H1 (cell line): ENCODE measurements around the gene TP73. TPM values are rescaled to one million over a fixed set of nuclear protein-coding genes. Genes with fewer than 3 reads are reported as not detected.

Source experiments
- CTCF ChIA-PET: fragments of 300-600 bp; sonication (Branson Sonifier 250); formaldehyde crosslinking; loops from one replicate; lab custom pipeline; 2021; ENCODE audit not compliant: partially characterized antibody; lab: Charles Lee
- POLR2A ChIA-PET: fragments of 300-600 bp; sonication (Branson Sonifier 250); formaldehyde crosslinking; loops from one replicate; lab custom pipeline; 2021; ENCODE audit warnings: inconsistent platforms; ENCODE audit not compliant: partially characterized antibody; lab: Charles Lee
- DNase-seq, 2 experiments: peaks; one replicate each; pipeline versions ENCODE4 v3.0.0 to v3.0.0-alpha.2; 2010 to 2022; ENCODE audit warnings: low spot score in 2 of 2, low read depth in 1 of 2, mixed read lengths in 1 of 2
- FAIRE-seq: peaks from 2 replicates; lab custom pipeline; 2011; peaks lifted over from hg19 to GRCh38; lab: Jason Lieb, UNC
- H2AFZ ChIP-seq: 2 replicates; pipeline ENCODE4 v1.8.1; 2012; ENCODE audit warnings: low read length, inconsistent platforms
- H2AK5ac ChIP-seq: 2 replicates; pipeline ENCODE4 v1.6.1; 2013; ENCODE audit warnings: low read depth, low read length
- H2BK120ac ChIP-seq: replicated peaks from 2 replicates; pipeline ENCODE3; 2013; ENCODE audit warnings: low read depth, low read length, inconsistent platforms
- H2BK12ac ChIP-seq: 2 replicates; pipeline ENCODE4 v1.6.1; 2013; ENCODE audit warnings: low read depth, low read length
- H2BK15ac ChIP-seq: 2 replicates; pipeline ENCODE4 v1.6.1; 2013; ENCODE audit warnings: low read length
- H2BK20ac ChIP-seq: 2 replicates; pipeline ENCODE4 v1.6.1; 2013; ENCODE audit warnings: low read length
- H2BK5ac ChIP-seq: 2 replicates; pipeline ENCODE4 v1.6.1; 2013; ENCODE audit warnings: low read depth, low read length
- H3K14ac ChIP-seq: 2 replicates; pipeline ENCODE4 v1.6.1; 2013; ENCODE audit warnings: inconsistent platforms; ENCODE audit not compliant: insufficient read length
- H3K18ac ChIP-seq: 2 replicates; pipeline ENCODE4 v1.6.1; 2013; ENCODE audit warnings: low read length; ENCODE audit errors: extremely low read depth
- H3K23ac ChIP-seq: 2 replicates; pipeline ENCODE4 v1.6.1; 2013; ENCODE audit warnings: inconsistent platforms; ENCODE audit not compliant: insufficient read length
- H3K23me2 ChIP-seq: 2 replicates; pipeline ENCODE4 v1.6.1; 2013; ENCODE audit warnings: low read depth, low read length
- H3K27ac ChIP-seq: 2 replicates; pipeline ENCODE4 v1.6.1; 2011; ENCODE audit warnings: low read depth, low read length, inconsistent platforms
- H3K27me3 ChIP-seq, 4 experiments: replicated peaks in 1 of 4; 1 replicate in 1 of 4; 2 replicates in 3 of 4; pipeline versions ENCODE4 v1.6.1 to v1.8.1; 2011 to 2013; ENCODE audit warnings: low read length in 3 of 4, mild to moderate bottlenecking in 3 of 4, inconsistent platforms in 2 of 4, mixed read lengths in 2 of 4, moderate library complexity in 1 of 4; ENCODE audit not compliant: control insufficient read depth in 3 of 4, insufficient read depth in 3 of 4; ENCODE audit errors: extremely low read depth in 1 of 4
- H3K36me3 ChIP-seq, 4 experiments: 2 replicates each; pipeline versions ENCODE4 v1.6.1 to v1.8.1; 2011 to 2013; ENCODE audit warnings: mild to moderate bottlenecking in 4 of 4, low read length in 3 of 4, moderate library complexity in 2 of 4, control low read depth in 1 of 4, inconsistent platforms in 1 of 4; ENCODE audit not compliant: insufficient read depth in 4 of 4, control insufficient read depth in 2 of 4
- H3K4ac ChIP-seq: replicated peaks from 2 replicates; pipeline ENCODE3; 2013; ENCODE audit warnings: low read length, low read depth, mixed read lengths, inconsistent platforms; ENCODE audit not compliant: insufficient read length
- H3K4me1 ChIP-seq, 4 experiments: replicated peaks in 1 of 4; 1 replicate in 1 of 4; 2 replicates in 3 of 4; pipeline versions ENCODE4 v1.6.1 to v1.8.1; 2011 to 2013; ENCODE audit warnings: low read length in 3 of 4, inconsistent platforms in 2 of 4, mixed read lengths in 1 of 4; ENCODE audit not compliant: insufficient read depth in 4 of 4, control insufficient read depth in 3 of 4
- H3K4me2 ChIP-seq, 2 experiments: 2 replicates each; pipeline versions ENCODE4 v1.6.1 to v1.8.1; 2011 to 2013; ENCODE audit warnings: low read depth in 2 of 2, low read length in 2 of 2, control low read depth in 1 of 2, inconsistent platforms in 1 of 2, mild to moderate bottlenecking in 1 of 2; ENCODE audit not compliant: insufficient read depth in 1 of 2
- H3K4me3 ChIP-seq, 4 experiments: fragments of 200-600, 300-600 bp in 1 of 4; sonication (generic), shearing (Covaris generic), sonication (Bioruptor Twin) in 1 of 4; 2 replicates each; pipeline versions ENCODE4 v1.5.1 to v1.8.1; 2011 to 2016; ENCODE audit warnings: low read length in 4 of 4, low read depth in 3 of 4, control low read depth in 2 of 4, inconsistent platforms in 2 of 4, mild to moderate bottlenecking in 2 of 4, mixed read lengths in 1 of 4, moderate library complexity in 1 of 4; ENCODE audit not compliant: insufficient read depth in 2 of 4; ENCODE audit errors: extremely low read depth in 1 of 4
- H3K56ac ChIP-seq: replicated peaks from 2 replicates; pipeline ENCODE3; 2013; ENCODE audit warnings: low read depth, mild to moderate bottlenecking, mixed read lengths, low read length, inconsistent platforms; ENCODE audit not compliant: insufficient read length
- H3K79me1 ChIP-seq: 2 replicates; pipeline ENCODE4 v1.6.1; 2013; ENCODE audit warnings: low read depth, low read length, control low read depth
- H3K79me2 ChIP-seq, 2 experiments: 2 replicates each; pipeline versions ENCODE4 v1.6.1 to v1.8.1; 2012 to 2013; ENCODE audit warnings: low read length in 2 of 2, mild to moderate bottlenecking in 2 of 2, inconsistent platforms in 1 of 2; ENCODE audit not compliant: insufficient read depth in 2 of 2, control insufficient read depth in 1 of 2
- H3K9ac ChIP-seq, 4 experiments: replicated peaks in 1 of 4; 1 replicate in 1 of 4; 2 replicates in 3 of 4; pipeline versions ENCODE4 v1.6.1 to v1.8.1; 2011 to 2013; ENCODE audit warnings: low read depth in 3 of 4, low read length in 3 of 4, control low read depth in 2 of 4, mild to moderate bottlenecking in 2 of 4, moderate library complexity in 2 of 4, inconsistent platforms in 1 of 4; ENCODE audit errors: extremely low read depth in 1 of 4
- H3K9me3 ChIP-seq, 2 experiments: 2 replicates each; pipeline versions ENCODE4 v1.6.1 to v1.8.1; 2012 to 2013; ENCODE audit warnings: mild to moderate bottlenecking in 2 of 2, moderate library complexity in 2 of 2, control low read depth in 1 of 2, inconsistent platforms in 1 of 2, low read depth in 1 of 2, low read length in 1 of 2, mixed read lengths in 1 of 2; ENCODE audit not compliant: insufficient read depth in 2 of 2
- H4K20me1 ChIP-seq, 2 experiments: replicated peaks in 1 of 2; 2 replicates each; pipeline versions ENCODE3 to v1.8.1; 2011 to 2013; ENCODE audit warnings: inconsistent platforms in 2 of 2, low read length in 2 of 2, mild to moderate bottlenecking in 1 of 2; ENCODE audit not compliant: insufficient read depth in 2 of 2, control insufficient read depth in 1 of 2
- H4K5ac ChIP-seq: 2 replicates; pipeline ENCODE4 v1.6.1; 2013; ENCODE audit warnings: low read length, low read depth, mixed read lengths, inconsistent platforms; ENCODE audit not compliant: insufficient read length
- H4K8ac ChIP-seq: 2 replicates; pipeline ENCODE4 v1.8.0; 2013; ENCODE audit warnings: mild to moderate bottlenecking, moderate library complexity, low read length, inconsistent platforms; ENCODE audit not compliant: insufficient read depth; ENCODE audit errors: extremely low read depth
- H4K91ac ChIP-seq: replicated peaks from 2 replicates; pipeline ENCODE3; 2013; ENCODE audit warnings: low read length, mixed read lengths, inconsistent platforms; ENCODE audit not compliant: insufficient read length
- BCL11A ChIP-seq, 2 experiments: IDR thresholded peaks; one replicate each; pipeline ENCODE4 v1.6.1; 2011; ENCODE audit warnings: low read depth in 2 of 2, low read length in 2 of 2, mild to moderate bottlenecking in 2 of 2
- CHD1 ChIP-seq: IDR thresholded peaks from 2 replicates; pipeline ENCODE4 v1.6.1; 2012; ENCODE audit warnings: low read depth, low read length, improper control_type of control experiment
- CTBP2 ChIP-seq: IDR thresholded peaks from 2 replicates; pipeline ENCODE4 v1.7.0; 2011; ENCODE audit warnings: borderline replicate concordance, mild to moderate bottlenecking, moderate library complexity, mixed read lengths, low read length; ENCODE audit not compliant: insufficient read depth, insufficient read length
- GABPA ChIP-seq: IDR thresholded peaks from 2 replicates; pipeline ENCODE4 v1.6.1; 2011; ENCODE audit warnings: mild to moderate bottlenecking, low read length, moderate library complexity, borderline replicate concordance; ENCODE audit not compliant: insufficient read depth
- GTF2F1 ChIP-seq: IDR thresholded peaks from 2 replicates; pipeline ENCODE4 v1.6.1; 2012; ENCODE audit warnings: low read depth, low read length, improper control_type of control experiment, borderline replicate concordance
- HDAC2 ChIP-seq, 2 experiments: fragments of 300-600 bp in 1 of 2; sonication (generic) in 1 of 2; IDR thresholded peaks; 2 replicates each; pipeline ENCODE4 v1.6.1; 2011 to 2012; ENCODE audit warnings: low read depth in 2 of 2, low read length in 2 of 2, mild to moderate bottlenecking in 2 of 2, moderate library complexity in 2 of 2, borderline replicate concordance in 1 of 2, inconsistent platforms in 1 of 2
- KDM4A ChIP-seq: IDR thresholded peaks from one replicate; pipeline ENCODE4 v1.7.1; 2012; ENCODE audit warnings: low read depth, mild to moderate bottlenecking, moderate library complexity, low read length, inconsistent platforms; ENCODE audit not compliant: severe bottlenecking
- RBBP5 ChIP-seq: IDR thresholded peaks from 2 replicates; pipeline ENCODE4 v1.7.1; 2012; ENCODE audit warnings: low read depth, mild to moderate bottlenecking, inconsistent platforms, low read length, moderate library complexity, borderline replicate concordance
- SP2 ChIP-seq: IDR thresholded peaks from 2 replicates; pipeline ENCODE4 v1.6.1; 2012; ENCODE audit warnings: mild to moderate bottlenecking, low read length, inconsistent platforms
- SUZ12 ChIP-seq: fragments of 200-600 bp; sonication (generic); IDR thresholded peaks from 2 replicates; pipeline ENCODE4 v1.6.1; 2012; ENCODE audit warnings: mild to moderate bottlenecking, inconsistent platforms, low read length, moderate library complexity, mixed read lengths
- TCF12 ChIP-seq: IDR thresholded peaks from 2 replicates; pipeline ENCODE4 v1.6.1; 2011; ENCODE audit warnings: low read depth, mild to moderate bottlenecking, low read length
- USF2 ChIP-seq: IDR thresholded peaks from 2 replicates; pipeline ENCODE4 v1.6.1; 2011; ENCODE audit warnings: low read length, improper control_type of control experiment
- WGBS, 2 experiments: shearing (Covaris generic) in 1 of 2; methylation state at CpG; one replicate each; pipeline versions ENCODE4 v1.1.6 to v1.1.7; 2013 to 2015; ENCODE audit warnings: low lambda C conversion rate in 2 of 2, mixed read lengths in 2 of 2, inconsistent platforms in 1 of 2, low coverage in 1 of 2, missing lambda C conversion rate in 1 of 2; ENCODE audit not compliant: insufficient replicate concordance in 2 of 2, insufficient coverage in 1 of 2, insufficient read length in 1 of 2; ENCODE audit errors: extremely low coverage in 1 of 2, missing lambda C conversion rate in 1 of 2; 5-methylcytosine and 5-hydroxymethylcytosine counted together
- polyA plus RNA-seq, 7 experiments: library from polyadenylated mRNA; depleted of rRNA in 3 of 7; stranded (reverse) in 5 of 7; unstranded in 2 of 7; fragments of >200 nt in 5 of 7; fragments of 200-250 nt in 2 of 7; gene quantifications; 1 replicate in 5 of 7; 2 replicates in 1 of 7; 4 replicates in 1 of 7; pipeline versions ENCODE4 v1.2.1 to v1.2.3, GENCODE V29; 2011 to 2013; ENCODE audit warnings: missing spikeins in 2 of 7, mixed read lengths in 2 of 7
- total RNA-seq: library from RNA; stranded (reverse); fragmentation: NEBNext Ultra II Directional; extraction: Animal tissue kit (Norgen Biotek cat#: 25700); gene quantifications from 2 replicates; pipeline ENCODE4 v1.2.1, GENCODE V29; 2021

The TP73 gene
- total and polyA plus RNA-seq, 2 of the 8 experiments (the other 6 are each of a cell fraction or from before 2014, with no cell fraction given): 2.6 to 3.1 TPM

- no peak overlapping the region for H3K4ac ChIP-seq
- no peak overlapping the region for H3K9ac ChIP-seq
- 95% methylated on average over 15 of the region's 16 CpGs; no CpG with 5 or more reads in 1 of the 2 experiments for WGBS, 2 experiments
- H4K91ac ChIP-seq: no peak overlapping the region
- no peaks in the 10 kb centered on the region for H3K79me2 ChIP-seq
- no peak overlapping the region for H2BK20ac ChIP-seq
- no peak overlapping the region for H2AFZ ChIP-seq
- no peak overlapping the region for H3K4me3 ChIP-seq
- no peak overlapping the region for H4K8ac ChIP-seq
- no peak overlapping the region for H3K14ac ChIP-seq
- H3K27ac ChIP-seq: no peak overlapping the region
- H2BK5ac ChIP-seq: no peak overlapping the region
- ChIA-PET POLR2A (interaction anchor here (0.5 to 2.6 kb wide), 12 partner anchors 11 to 111 kb away, joined by 3 to 12 read pairs (median 4); no protein-coding TSS in a partner anchor), CTCF (interaction anchor here (1.1 to 3.6 kb wide), 5 partner anchors 10 to 144 kb away, joined by 3 to 17 read pairs (median 5); no protein-coding TSS in a partner anchor)
- no peak overlapping the region for H2BK15ac ChIP-seq
- peaks cover 0 to 19% (median 13%) of the 10 kb centered on the region in 4 experiments; a peak in 5 of 7 replicates for H3K4me1 ChIP-seq
- no peak overlapping the region for H3K18ac ChIP-seq
- H3K36me3 ChIP-seq: peaks cover 5 to 28% (median 22%) of the 10 kb centered on the region in 4 experiments; a peak in 7 of 8 replicates
- no peak for DNase-seq
- no peak overlapping the region for H4K5ac ChIP-seq
- no peaks in the 10 kb centered on the region for H3K9me3 ChIP-seq
- no peaks in the 10 kb centered on the region; the same call in 1 of the 2 replicates for H3K23me2 ChIP-seq
- peaks cover 0 to 9% of the 10 kb centered on the region in 2 experiments for H4K20me1 ChIP-seq
- no peak overlapping the region for H3K56ac ChIP-seq
- no peaks in the 10 kb centered on the region; the same call in 1 of the 2 replicates for H3K79me1 ChIP-seq
- H2BK12ac ChIP-seq: no peak overlapping the region
- H3K23ac ChIP-seq: no peak overlapping the region
- no peak overlapping the region for H2BK120ac ChIP-seq
- H3K27me3 ChIP-seq: no peaks in the 10 kb centered on the region; a peak in 2 of 7 replicates
- H2AK5ac ChIP-seq: no peak overlapping the region
- no peak overlapping the region for H3K4me2 ChIP-seq
- FAIRE-seq: no peak
- TF ChIP-seq KDM4A (no peak), HDAC2 (IDR thresholded peaks at IDR 0.05; ENCODE audit: borderline replicate concordance in 1 of 2, low read depth in 2 of 2, low read length in 2 of 2) (no peak), RBBP5 (no peak), CTBP2 (no peak), SUZ12 (no peak), GTF2F1 (no peak), TCF12 (no peak), BCL11A (IDR thresholded peaks at IDR 0.05; ENCODE audit: low read depth in 2 of 2, low read length in 2 of 2) (no peak), SP2 (no peak), GABPA (no peak), CHD1 (no peak), USF2 (no peak)
Measured at GRCh38 chr1:3734602-3735001, 82.3 kb downstream of the TP73 start.
